Skeletal muscle satellite cell (primary cell): ENCODE measurements around the gene ERAL1.
"Not testable (repeated sequence)": the region's sequence is repeated elsewhere in the genome, so short reads cannot be mapped to it uniquely, and the experiment has no call there.

Experiments
- H3K27me3 ChIP-seq: 2 replicates; pipeline ENCODE4 v1.7.0; 2013; ENCODE audit warnings: low read length; ENCODE audit not compliant: control insufficient read depth, insufficient read depth
- H3K36me3 ChIP-seq: 2 replicates; pipeline ENCODE4 v1.7.0; 2013; ENCODE audit warnings: mild to moderate bottlenecking, control low read depth, low read length; ENCODE audit not compliant: insufficient read depth
- H3K4me1 ChIP-seq: 2 replicates; pipeline ENCODE4 v1.7.0; 2013; ENCODE audit warnings: low read length; ENCODE audit not compliant: control insufficient read depth, insufficient read depth
- H3K4me2 ChIP-seq: 2 replicates; pipeline ENCODE4 v1.7.0; 2013; ENCODE audit warnings: mild to moderate bottlenecking, low read length
- H3K4me3 ChIP-seq: 2 replicates; pipeline ENCODE4 v1.7.0; 2013; ENCODE audit warnings: low read length
- H3K9ac ChIP-seq: 2 replicates; pipeline ENCODE4 v1.7.0; 2013; ENCODE audit warnings: mild to moderate bottlenecking, low read depth, low read length, moderate library complexity
- H3K9me3 ChIP-seq: replicated peaks from 2 replicates; pipeline ENCODE4 v1.7.0; 2013; ENCODE audit warnings: mild to moderate bottlenecking, control low read depth, low read length

Gene ERAL1

DNA sequence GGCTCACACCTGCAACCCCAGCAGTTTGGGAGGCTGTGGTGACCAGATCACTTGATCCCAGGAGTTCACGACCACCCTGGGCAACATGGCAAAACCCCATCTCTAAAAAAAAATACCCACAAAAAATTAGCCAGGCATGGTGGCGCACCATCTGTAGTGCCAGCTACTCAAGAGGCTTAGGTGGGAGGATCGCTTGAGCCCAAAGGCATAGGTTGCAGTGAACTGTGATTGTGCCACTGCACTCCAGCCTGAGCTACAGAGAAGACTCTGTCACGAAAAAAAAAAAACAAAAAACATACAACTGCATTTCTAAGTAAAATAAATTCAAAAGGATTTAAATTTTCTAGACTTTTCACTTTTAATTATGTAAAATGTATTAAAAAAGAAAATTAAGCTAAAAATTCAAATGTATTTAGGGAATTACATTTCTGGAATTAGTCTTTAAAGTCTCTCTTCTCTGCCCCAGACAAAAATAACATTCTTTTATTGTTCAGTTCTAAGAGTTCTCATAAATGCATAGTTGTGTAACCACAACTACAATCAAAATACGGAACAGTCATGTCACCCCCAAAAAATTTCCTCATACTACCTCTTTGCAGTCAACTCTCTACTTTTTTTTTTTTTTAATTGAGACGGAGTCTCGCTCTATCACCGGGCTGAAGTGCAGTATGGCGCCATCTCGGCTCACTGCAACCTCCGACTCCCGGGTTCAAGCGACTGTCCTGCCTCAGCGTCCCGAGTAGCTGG is 26.3 kb upstream of the ERAL1 start:
- peak overlapping the region; percentile 38 for H3K9ac ChIP-seq
- no peaks in the 10 kb centered on the region for H3K9me3 ChIP-seq
- H3K27me3 ChIP-seq = no peaks in the 10 kb centered on the region
- H3K4me2 ChIP-seq = peak overlapping the region; percentile 30
- no peak overlapping the region for H3K4me3 ChIP-seq
- peaks cover 20% of the 10 kb centered on the region for H3K4me1 ChIP-seq
- H3K36me3 ChIP-seq = peaks cover 7% of the 10 kb centered on the region

DNA sequence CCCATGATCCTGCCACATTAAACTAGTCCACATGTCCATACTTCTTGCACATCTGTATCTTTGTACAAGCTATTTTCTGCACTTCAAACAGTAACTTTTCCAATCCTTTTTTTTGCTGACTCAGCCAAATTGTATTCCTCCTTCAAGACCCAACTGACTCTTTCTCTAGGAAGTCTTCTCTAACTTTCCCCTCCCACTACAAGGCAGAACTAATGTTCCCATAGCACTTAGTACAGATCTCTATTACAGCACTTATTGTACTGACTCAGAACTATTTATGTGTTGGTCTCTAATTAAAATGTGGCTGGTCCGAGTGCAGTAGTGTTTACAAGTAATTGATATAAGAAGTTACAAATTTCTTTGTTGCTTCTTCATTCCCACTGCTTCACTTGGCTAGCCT is 20.4 kb upstream of the ERAL1 start:
- Histone ChIP-seq H3K9ac (no peak overlapping the region), H3K4me3 (no peak overlapping the region), H3K4me2 (no peak overlapping the region), H3K4me1 (peaks cover 5% of the 10 kb centered on the region), H3K9me3 (no peaks in the 10 kb centered on the region), H3K27me3 (no peaks in the 10 kb centered on the region), H3K36me3 (peaks cover 5% of the 10 kb centered on the region)

DNA sequence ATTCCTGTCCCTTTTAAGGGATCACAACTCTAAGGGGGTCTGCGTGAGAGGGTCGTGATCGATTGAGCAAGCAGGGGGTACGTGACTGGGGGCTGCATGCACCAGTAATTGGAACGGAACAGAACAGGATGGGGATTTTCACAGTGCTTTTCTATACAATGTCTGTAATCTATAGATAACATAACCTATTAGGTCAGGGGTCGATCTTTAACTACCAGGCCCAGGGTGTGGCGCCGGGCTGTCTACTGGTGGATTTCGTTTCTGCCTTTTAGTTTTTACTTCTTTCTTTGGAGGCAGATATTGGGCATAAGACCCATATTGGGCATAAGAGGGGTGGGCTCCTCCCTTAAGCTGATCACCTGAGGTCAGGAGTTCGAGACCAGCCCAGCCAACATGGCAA is 18.3 kb upstream of the ERAL1 start:
- not testable (repeated sequence) for H3K4me3 ChIP-seq, H3K9me3 ChIP-seq, H3K27me3 ChIP-seq, H3K9ac ChIP-seq, H3K4me2 ChIP-seq, H3K36me3 ChIP-seq
- H3K4me1 ChIP-seq = peaks cover 15% of the 10 kb centered on the region

DNA sequence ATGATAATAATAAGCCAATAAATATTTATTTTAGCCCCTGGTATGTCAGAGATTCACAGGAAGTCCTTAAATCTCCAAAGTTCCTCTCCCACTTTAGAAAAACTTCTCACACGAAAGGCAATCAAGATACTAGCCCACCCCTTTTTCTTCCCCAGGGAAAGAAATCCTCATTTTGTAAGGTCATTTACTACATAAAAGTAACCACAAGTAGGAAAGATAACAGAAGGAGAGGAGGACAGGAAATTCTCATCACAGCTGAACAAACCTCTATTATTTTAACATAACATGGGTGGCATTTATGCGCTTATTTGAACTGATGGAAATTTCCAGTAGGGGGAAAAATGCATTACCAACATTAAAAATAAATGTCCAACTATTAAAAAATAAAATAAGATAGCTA is 15.6 kb upstream of the ERAL1 start:
- Histone ChIP-seq H3K9ac (no peak overlapping the region), H3K36me3 (no peaks in the 10 kb centered on the region), H3K9me3 (no peaks in the 10 kb centered on the region), H3K4me3 (no peak overlapping the region), H3K27me3 (no peaks in the 10 kb centered on the region), H3K4me2 (peak overlapping the region; percentile 31), H3K4me1 (peaks cover 20% of the 10 kb centered on the region)

DNA sequence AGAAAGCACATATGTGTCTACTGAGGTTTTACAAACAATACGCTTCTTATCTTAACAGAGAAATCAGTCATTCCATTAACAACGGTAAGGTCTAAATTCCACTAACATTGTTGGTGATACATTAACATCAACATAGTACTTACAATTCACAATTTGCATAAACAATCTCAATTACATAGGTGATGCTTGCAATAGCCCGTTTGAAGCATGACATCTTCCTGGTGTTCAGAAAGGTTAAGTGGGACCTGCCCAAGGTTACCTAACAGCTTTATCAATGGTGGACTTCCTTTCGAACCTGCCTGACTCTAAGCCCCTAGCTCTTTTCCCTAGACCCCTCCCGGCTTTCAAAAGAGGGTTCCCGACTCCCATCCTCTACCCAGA is 12.9 kb upstream of the ERAL1 start:
- peaks cover 20% of the 10 kb centered on the region for H3K4me1 ChIP-seq
- peak overlapping the region; percentile 89 for H3K9ac ChIP-seq
- no peaks in the 10 kb centered on the region for H3K27me3 ChIP-seq
- H3K4me3 ChIP-seq = peak overlapping the region; percentile 91
- no peaks in the 10 kb centered on the region for H3K36me3 ChIP-seq
- no peaks in the 10 kb centered on the region for H3K9me3 ChIP-seq
- H3K4me2 ChIP-seq = peak overlapping the region; percentile 91

DNA sequence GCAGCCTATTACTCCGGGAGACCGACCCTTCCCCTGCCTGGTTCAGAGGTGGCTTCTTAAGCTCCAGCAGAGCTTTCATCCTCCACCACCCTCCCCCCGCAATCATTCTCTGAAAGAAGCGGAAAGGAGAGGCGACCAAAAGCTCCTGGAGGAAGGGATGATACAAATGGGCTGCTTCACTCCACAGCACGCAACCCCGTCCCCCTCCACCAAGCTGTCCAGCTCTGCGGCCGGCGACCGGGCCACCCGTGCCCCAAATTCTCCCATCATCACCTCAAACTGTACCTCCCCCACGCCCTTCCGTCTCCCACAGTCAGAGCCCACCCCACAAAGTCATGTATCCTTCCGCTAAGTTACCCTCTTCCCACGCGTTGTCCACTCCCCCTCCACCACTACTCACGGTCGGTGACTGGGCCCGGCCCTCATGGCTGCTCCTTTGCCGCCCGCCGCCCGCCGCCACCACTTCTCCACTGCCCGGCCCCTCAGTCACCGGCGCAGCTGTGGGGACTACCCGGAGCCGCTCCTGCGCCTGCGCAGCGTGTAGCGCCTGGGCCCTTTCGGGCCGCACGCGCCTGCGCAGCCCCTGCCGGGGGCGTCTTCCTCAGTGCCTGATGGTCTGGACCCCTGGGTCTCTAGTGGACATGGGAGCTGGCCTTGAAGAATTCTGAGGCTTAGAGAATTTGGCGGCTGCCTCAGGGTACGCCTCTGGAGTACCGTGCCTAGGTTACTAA is 12.4 kb upstream of the ERAL1 start, which contains the start of gene FAM222B:
FAM222B (minus strand) TSS at position 509 of the 731 bp plus-strand sequence. CDS start 76,123 bp downstream, outside the sequence.
- Histone ChIP-seq H3K9ac (peak within 1 kb of the TSS; percentile 89), H3K9me3 (no peaks in the 10 kb centered on the region), H3K27me3 (no peaks in the 10 kb centered on the region), H3K4me2 (peak within 1 kb of the TSS; percentile 91), H3K4me3 (peak within 1 kb of the TSS; percentile 91), H3K36me3 (no peaks in the 10 kb centered on the region), H3K4me1 (peaks cover 20% of the 10 kb centered on the region)

DNA sequence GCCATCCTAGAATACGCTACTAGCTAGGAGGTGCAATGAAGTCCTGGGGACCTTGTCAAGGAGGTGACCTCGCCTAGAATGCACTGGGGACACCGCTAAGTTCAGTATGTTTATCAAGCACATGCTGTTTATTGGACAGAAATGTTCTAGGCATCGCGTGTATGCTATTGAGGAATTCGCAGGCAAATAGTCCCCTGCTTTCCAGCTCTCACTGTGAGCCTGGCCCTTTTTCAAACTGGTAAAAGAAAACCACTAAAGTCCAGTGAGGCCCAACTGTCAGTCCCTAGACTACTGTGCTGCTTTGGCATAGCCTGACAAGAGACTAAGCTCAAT is 11.0 kb upstream of the ERAL1 start:
- no peak overlapping the region for H3K4me2 ChIP-seq
- H3K4me3 ChIP-seq = no peak overlapping the region
- no peaks in the 10 kb centered on the region for H3K9me3 ChIP-seq
- H3K4me1 ChIP-seq = peaks cover 20% of the 10 kb centered on the region
- H3K9ac ChIP-seq = no peak overlapping the region
- no peaks in the 10 kb centered on the region for H3K36me3 ChIP-seq
- no peaks in the 10 kb centered on the region for H3K27me3 ChIP-seq

DNA sequence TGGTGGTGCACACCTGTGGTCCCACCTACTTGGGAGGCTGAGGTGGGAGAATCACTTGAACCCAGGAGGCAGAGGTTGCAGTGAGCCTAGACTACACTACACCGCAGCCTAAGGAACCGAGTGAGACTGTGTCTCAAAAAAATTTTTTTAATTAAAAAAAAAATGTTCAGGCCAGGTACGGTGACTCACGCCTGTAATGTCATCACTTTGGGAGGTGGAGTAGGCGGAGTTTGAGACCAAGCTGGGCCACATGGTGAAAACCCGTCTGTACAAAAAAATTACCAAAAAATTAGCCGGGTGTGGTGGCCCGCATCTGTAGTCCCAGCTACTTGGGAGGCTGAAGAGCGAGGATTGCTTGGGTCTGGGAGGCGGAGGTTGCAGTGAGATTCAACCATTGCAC is 8.6 kb upstream of the ERAL1 start:
- H3K9ac ChIP-seq = no peak overlapping the region

DNA sequence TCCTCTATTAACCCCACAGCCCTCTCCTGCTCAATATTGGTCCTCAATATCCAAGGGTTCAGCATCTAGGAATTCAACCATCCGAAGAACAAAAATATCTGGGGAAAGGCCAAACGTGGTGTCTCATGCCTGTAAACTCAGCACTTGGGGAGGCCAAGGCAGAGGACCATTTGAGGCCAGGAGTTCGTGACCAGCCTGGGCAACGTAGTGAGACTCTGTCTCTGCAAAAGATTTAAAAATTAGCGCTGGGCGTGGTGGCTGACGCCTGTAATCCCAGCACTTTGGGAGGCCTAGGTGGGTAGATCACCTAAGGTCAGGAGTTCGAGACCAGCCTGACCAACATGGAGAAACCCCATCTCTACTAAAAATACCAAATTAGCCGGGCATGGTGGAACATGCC is 8.1 kb upstream of the ERAL1 start:
- not testable (repeated sequence) for H3K9ac ChIP-seq, H3K4me3 ChIP-seq, H3K9me3 ChIP-seq, H3K4me2 ChIP-seq, H3K27me3 ChIP-seq, H3K4me1 ChIP-seq, H3K36me3 ChIP-seq

More for the DNA sequence above, 8.6 kb upstream of the ERAL1 start:
- Histone ChIP-seq H3K4me2 (no peak overlapping the region), H3K4me1 (peaks cover 7% of the 10 kb centered on the region), H3K36me3 (no peaks in the 10 kb centered on the region), H3K4me3 (no peak overlapping the region), H3K9me3 (no peaks in the 10 kb centered on the region), H3K27me3 (no peaks in the 10 kb centered on the region)

DNA sequence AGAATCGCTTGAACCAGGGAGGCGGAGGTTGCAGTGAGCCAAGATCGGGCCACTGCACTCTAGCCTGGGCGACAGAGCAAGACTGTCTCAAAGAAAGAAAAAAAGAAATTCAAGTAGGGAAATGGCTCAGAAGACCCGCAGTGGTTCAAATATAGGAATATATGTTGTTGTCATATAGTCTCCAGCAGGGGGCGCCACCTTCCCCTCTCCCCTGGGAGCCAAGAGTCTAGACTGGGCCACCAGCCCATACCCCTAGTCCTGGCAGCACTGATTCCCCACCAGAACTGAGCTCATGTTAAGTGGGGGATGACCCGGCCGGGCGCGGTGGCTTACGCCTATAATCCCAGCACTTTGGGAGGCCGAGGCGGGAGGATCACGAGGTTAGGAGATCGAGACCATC is 6.1 kb upstream of the ERAL1 start:
- not testable (repeated sequence) for H3K4me2 ChIP-seq, H3K36me3 ChIP-seq, H3K4me1 ChIP-seq, H3K27me3 ChIP-seq, H3K9me3 ChIP-seq, H3K4me3 ChIP-seq, H3K9ac ChIP-seq

DNA sequence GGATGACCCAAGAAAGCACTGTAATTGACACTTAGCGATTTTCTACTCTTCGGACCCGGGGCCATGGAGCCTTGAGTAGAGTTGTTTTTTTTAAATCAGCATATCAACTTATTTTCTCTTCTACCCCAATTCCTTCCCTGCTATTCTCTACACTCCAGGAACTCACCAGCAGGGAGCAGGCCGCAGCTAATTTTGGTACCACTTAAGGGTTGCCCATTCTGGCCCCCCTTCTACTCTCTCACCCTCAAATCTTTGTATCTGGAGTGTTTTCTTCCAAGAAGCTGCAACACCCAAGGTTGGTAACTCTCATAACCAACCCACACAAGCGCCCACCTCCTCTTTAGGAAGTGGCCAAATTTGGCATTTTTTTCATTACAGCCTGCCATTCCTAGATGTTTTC is 5.5 kb upstream of the ERAL1 start:
- Histone ChIP-seq H3K4me1 (peaks cover 2% of the 10 kb centered on the region), H3K4me2 (no peak overlapping the region), H3K27me3 (no peaks in the 10 kb centered on the region), H3K36me3 (no peaks in the 10 kb centered on the region), H3K4me3 (no peak overlapping the region), H3K9me3 (no peaks in the 10 kb centered on the region), H3K9ac (no peak overlapping the region)

DNA sequence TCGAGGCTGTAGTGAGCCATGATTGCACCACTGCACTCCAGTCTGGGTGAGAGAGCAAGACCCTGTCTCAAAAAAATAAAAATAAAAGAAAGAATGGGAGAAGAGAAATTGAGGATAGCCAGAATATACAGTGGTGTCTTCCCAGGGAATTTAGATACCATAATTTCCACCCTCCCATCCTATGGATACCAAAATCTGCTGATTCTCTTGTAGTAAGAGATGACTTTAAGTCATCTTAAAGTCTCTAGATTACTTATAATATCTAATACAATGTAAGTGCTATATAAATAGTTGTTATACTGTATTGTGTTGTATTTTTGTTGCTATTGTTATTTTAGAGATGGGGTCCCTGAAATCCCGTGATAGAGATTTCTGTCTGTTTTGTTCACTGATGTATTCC is 1.5 kb upstream of the ERAL1 start:
- H3K4me2 ChIP-seq = no peak overlapping the region
- peaks cover 9% of the 10 kb centered on the region for H3K4me1 ChIP-seq
- H3K27me3 ChIP-seq = no peaks in the 10 kb centered on the region
- no peak overlapping the region for H3K9ac ChIP-seq
- no peak overlapping the region for H3K4me3 ChIP-seq
- peaks cover 7% of the 10 kb centered on the region for H3K36me3 ChIP-seq
- no peaks in the 10 kb centered on the region for H3K9me3 ChIP-seq
